IMR-90 (cell line): ENCODE data around the gene TTC8. TPM values are rescaled to one million over a fixed set of nuclear protein-coding genes. Genes with fewer than 3 reads are reported as not detected.

Experiments
- ATAC-seq: fragments of 200-7000 bp; cut with Tn5 transposase; 2 replicates; pipeline ENCODE4 v1.9.1; 2020; ENCODE audit warnings: low read depth, mild to moderate bottlenecking, moderate library complexity
- BruUV-seq: library from RNA; stranded (reverse); fragments of 400-500 nt; replicated peaks from 2 replicates; lab custom pipeline; 2021; lab: Mats Ljungman, UMichigan
- CTCF ChIA-PET: fragments of 300-600 bp; formaldehyde crosslinking; extraction: SDS; loops from one replicate; lab custom pipeline; 2021; ENCODE audit warnings: antibody characterized with exemption; lab: Yijun Ruan, JAX
- POLR2A ChIA-PET: fragments of 300-600 bp; sonication (Branson Sonifier 250); formaldehyde crosslinking; loops from one replicate; lab custom pipeline; 2022; ENCODE audit warnings: antibody characterized with exemption; ENCODE audit not compliant: unreplicated experiment; lab: Charles Lee
- DNase-seq: peaks from one replicate; pipeline ENCODE4 v3.0.0; 2013
- H2AFZ ChIP-seq: replicated peaks from 2 replicates; pipeline ENCODE3; 2013; ENCODE audit warnings: low read length, mild to moderate bottlenecking; ENCODE audit not compliant: poor library complexity
- H2AK5ac ChIP-seq: 2 replicates; pipeline ENCODE4 v1.6.1; 2013; ENCODE audit warnings: low read depth, low read length, inconsistent platforms
- H2AK9ac ChIP-seq: replicated peaks from 2 replicates; pipeline ENCODE3; 2013; ENCODE audit warnings: mild to moderate bottlenecking, low read depth, low read length, moderate library complexity; ENCODE audit not compliant: poor library complexity
- H2BK120ac ChIP-seq: 2 replicates; pipeline ENCODE4 v1.6.1; 2013; ENCODE audit warnings: low read depth, low read length, inconsistent platforms
- H2BK15ac ChIP-seq: 3 replicates; pipeline ENCODE4 v1.6.1; 2013; ENCODE audit warnings: low read depth, low read length, inconsistent platforms
- H2BK20ac ChIP-seq: 2 replicates; pipeline ENCODE4 v1.6.1; 2013; ENCODE audit warnings: low read depth, mild to moderate bottlenecking, inconsistent platforms, low read length, moderate library complexity
- H2BK5ac ChIP-seq: 2 replicates; pipeline ENCODE4 v1.6.1; 2013; ENCODE audit warnings: mild to moderate bottlenecking, low read depth, low read length, inconsistent platforms; ENCODE audit not compliant: poor library complexity, severe bottlenecking
- H3K14ac ChIP-seq: replicated peaks from 2 replicates; pipeline ENCODE4 v1.6.1; 2013; ENCODE audit warnings: low read depth, low read length, inconsistent platforms
- H3K18ac ChIP-seq: 2 replicates; pipeline ENCODE4 v1.6.1; 2013; ENCODE audit warnings: low read depth, low read length, control low read depth
- H3K23ac ChIP-seq: 2 replicates; pipeline ENCODE4 v1.6.1; 2013; ENCODE audit warnings: low read depth, low read length, inconsistent platforms
- H3K27ac ChIP-seq: 2 replicates; pipeline ENCODE4 v1.5.1; 2013; ENCODE audit warnings: mild to moderate bottlenecking, control low read depth, low read length; ENCODE audit not compliant: insufficient read depth
- H3K27me3 ChIP-seq: 2 replicates; pipeline ENCODE4 v1.6.1; 2013; ENCODE audit warnings: low read length; ENCODE audit not compliant: control insufficient read depth, insufficient read depth
- H3K36me3 ChIP-seq: 2 replicates; pipeline ENCODE4 v1.6.1; 2013; ENCODE audit warnings: low read length, mixed read lengths; ENCODE audit not compliant: control insufficient read depth, insufficient read depth
- H3K4ac ChIP-seq: 2 replicates; pipeline ENCODE4 v1.6.1; 2013; ENCODE audit warnings: low read depth, low read length, inconsistent platforms
- H3K4me1 ChIP-seq: 2 replicates; pipeline ENCODE4 v1.6.1; 2013; ENCODE audit warnings: low read length, mixed read lengths; ENCODE audit not compliant: control insufficient read depth, insufficient read depth
- H3K4me2 ChIP-seq: 2 replicates; pipeline ENCODE4 v1.6.1; 2013; ENCODE audit warnings: low read depth, mild to moderate bottlenecking, control low read depth, low read length, moderate library complexity
- H3K4me3 ChIP-seq: 2 replicates; pipeline ENCODE4 v1.5.1; 2013; ENCODE audit warnings: low read depth, mild to moderate bottlenecking, control low read depth, low read length, moderate library complexity; ENCODE audit not compliant: insufficient read depth
- H3K56ac ChIP-seq: 2 replicates; pipeline ENCODE4 v1.6.1; 2013; ENCODE audit warnings: low read length, inconsistent platforms; ENCODE audit not compliant: insufficient read depth; ENCODE audit errors: extremely low read depth
- H3K79me1 ChIP-seq, 2 experiments: 2 replicates each; pipeline ENCODE4 v1.6.1; 2013; ENCODE audit warnings: low read length in 2 of 2, inconsistent platforms in 1 of 2, low read depth in 1 of 2
- H3K9ac ChIP-seq: 2 replicates; pipeline ENCODE4 v1.6.1; 2013; ENCODE audit warnings: low read depth, low read length, control low read depth
- H3K9me1 ChIP-seq: 2 replicates; pipeline ENCODE4 v1.6.1; 2013; ENCODE audit warnings: low read length, inconsistent platforms; ENCODE audit not compliant: insufficient read depth
- H3K9me3 ChIP-seq: 2 replicates; pipeline ENCODE4 v1.6.1; 2013; ENCODE audit warnings: low read length; ENCODE audit not compliant: control insufficient read depth, insufficient read depth
- H4K20me1 ChIP-seq: 2 replicates; pipeline ENCODE4 v1.6.1; 2013; ENCODE audit warnings: low read length, inconsistent platforms; ENCODE audit not compliant: insufficient read depth
- H4K5ac ChIP-seq: 2 replicates; pipeline ENCODE4 v1.6.1; 2013; ENCODE audit warnings: mild to moderate bottlenecking, low read depth, low read length, control low read depth
- H4K8ac ChIP-seq, 2 experiments: 2 replicates each; pipeline ENCODE4 v1.6.1; 2013; ENCODE audit warnings: low read depth in 2 of 2, low read length in 2 of 2, control low read depth in 1 of 2, inconsistent platforms in 1 of 2
- H4K91ac ChIP-seq: 2 replicates; pipeline ENCODE4 v1.6.1; 2013; ENCODE audit warnings: low read depth, low read length, inconsistent platforms; ENCODE audit not compliant: insufficient read depth
- CTCF ChIP-seq: conservative IDR thresholded peaks from 2 replicates; pipeline ENCODE4 v1.5.1; 2012; ENCODE audit warnings: mild to moderate bottlenecking, low read depth, low read length, improper control_type of control experiment
- POLR2A ChIP-seq: IDR thresholded peaks from 2 replicates; pipeline ENCODE4 v1.6.1; 2012; ENCODE audit warnings: mild to moderate bottlenecking, low read depth, low read length
- RCOR1 ChIP-seq: IDR thresholded peaks from 2 replicates; pipeline ENCODE4 v1.6.1; 2012; ENCODE audit warnings: mild to moderate bottlenecking, low read length, improper control_type of control experiment; ENCODE audit not compliant: insufficient replicate concordance
- WGBS, 2 experiments: methylation state at CpG; one replicate each; pipeline versions ENCODE4 v1.1.5 to v1.1.7; 2013; ENCODE audit warnings: missing lambda C conversion rate in 2 of 2; ENCODE audit not compliant: insufficient read length in 1 of 2; ENCODE audit errors: extremely low coverage in 2 of 2; 5-methylcytosine and 5-hydroxymethylcytosine counted together
- dilution Hi-C: fragments of 300-500 bp; cut with HindIII; formaldehyde crosslinking; loops from one replicate; pipeline ENCODE4 v1.14.3; 2018; ENCODE audit warnings: low sequenced_read_pairs; ENCODE audit not compliant: unreplicated experiment
- in situ Hi-C: fragments of 300-500 bp; cut with MboI; formaldehyde crosslinking; loops from 3 replicates; pipeline ENCODE4 v1.14.3; 2019; ENCODE audit warnings: low sequenced_read_pairs, inconsistent platforms, mixed read lengths
- intact Hi-C: fragments of 100-400 bp; cut with micrococcal nuclease; formaldehyde crosslinking; loops from 2 replicates; pipeline ENCODE4 v1.10.0; 2022
- polyA plus RNA-seq, 3 experiments: library from polyadenylated mRNA; depleted of rRNA; stranded (reverse); fragments of >200 nt; gene quantifications; 2 replicates each; pipeline ENCODE4 v1.2.3, GENCODE V29; 2012; ENCODE audit warnings: low replicate concordance in 1 of 3
- total RNA-seq: library from RNA; depleted of rRNA; stranded (reverse); fragments of >200 nt; gene quantifications from 2 replicates; pipeline ENCODE4 v1.2.3, GENCODE V29; 2012

The TTC8 gene
- total and polyA plus RNA-seq, 2 of the 4 experiments (the other 2 are of a cell fraction), result 48.9 to 84.2 TPM

- H2BK15ac ChIP-seq, result no peak overlapping the region
- H3K27me3 ChIP-seq, result no peaks in the 10 kb centered on the region
- H4K5ac ChIP-seq, result no peak overlapping the region
- no peaks in the 10 kb centered on the region for H3K4me1 ChIP-seq
- BruUV-seq, result no TSS peak
- no peak overlapping the region for H3K23ac ChIP-seq
- H2AK9ac ChIP-seq, result no peak overlapping the region
- H3K4me2 ChIP-seq, result no peak overlapping the region
- no peak overlapping the region for H4K91ac ChIP-seq
- H3K79me1 ChIP-seq, result no peaks in the 10 kb centered on the region
- H3K9me1 ChIP-seq, result no peaks in the 10 kb centered on the region
- no peak for DNase-seq
- no peak overlapping the region for H3K9ac ChIP-seq
- no peak overlapping the region for H2BK5ac ChIP-seq
- no peaks in the 10 kb centered on the region for H3K36me3 ChIP-seq
- H3K14ac ChIP-seq, result no peak overlapping the region
- dilution Hi-C loops (no loop called here), intact Hi-C loops (no loop called here), in situ Hi-C loops (no loop called here)
- WGBS, 2 experiments, result no CpG with 5 or more reads among the region's 1 CpG
- no peak overlapping the region for H2AFZ ChIP-seq
- TF ChIP-seq CTCF (no peak), POLR2A (no peak), RCOR1 (no peak)
- no peak overlapping the region for H3K4ac ChIP-seq
- no peak overlapping the region for H3K18ac ChIP-seq
- CTCF ChIA-PET, result no interaction called here
- peaks cover 2% of the 10 kb centered on the region; the same call in 1 of the 2 replicates for H3K9me3 ChIP-seq
- no peak overlapping the region for H2AK5ac ChIP-seq
- H4K20me1 ChIP-seq, result no peaks in the 10 kb centered on the region
- H3K27ac ChIP-seq, result no peak overlapping the region
- no peak overlapping the region for H3K56ac ChIP-seq
- no peak overlapping the region for H3K4me3 ChIP-seq
- no peak overlapping the region for H4K8ac ChIP-seq
- no peak for ATAC-seq
- no peak overlapping the region for H2BK20ac ChIP-seq
- H2BK120ac ChIP-seq, result no peak overlapping the region
- POLR2A ChIA-PET, result no interaction called here
Observed at GRCh38 chr14:88804477-88804876, 20.0 kb upstream of the TTC8 start.
